GM19467 (cell line): ENCODE data around the gene RCOR3.
A peak's percentile ranks its signal among the peaks of the same experiment; 100 is the strongest.

ENCODE experiments used
- ATAC-seq: cut with Tn5 transposase; IDR thresholded peaks from one replicate; pipeline ENCODE4 v1.9.1; 2021; ENCODE audit warnings: mild to moderate bottlenecking, moderate library complexity; ENCODE audit not compliant: unreplicated experiment

The RCOR3 gene

DNA sequence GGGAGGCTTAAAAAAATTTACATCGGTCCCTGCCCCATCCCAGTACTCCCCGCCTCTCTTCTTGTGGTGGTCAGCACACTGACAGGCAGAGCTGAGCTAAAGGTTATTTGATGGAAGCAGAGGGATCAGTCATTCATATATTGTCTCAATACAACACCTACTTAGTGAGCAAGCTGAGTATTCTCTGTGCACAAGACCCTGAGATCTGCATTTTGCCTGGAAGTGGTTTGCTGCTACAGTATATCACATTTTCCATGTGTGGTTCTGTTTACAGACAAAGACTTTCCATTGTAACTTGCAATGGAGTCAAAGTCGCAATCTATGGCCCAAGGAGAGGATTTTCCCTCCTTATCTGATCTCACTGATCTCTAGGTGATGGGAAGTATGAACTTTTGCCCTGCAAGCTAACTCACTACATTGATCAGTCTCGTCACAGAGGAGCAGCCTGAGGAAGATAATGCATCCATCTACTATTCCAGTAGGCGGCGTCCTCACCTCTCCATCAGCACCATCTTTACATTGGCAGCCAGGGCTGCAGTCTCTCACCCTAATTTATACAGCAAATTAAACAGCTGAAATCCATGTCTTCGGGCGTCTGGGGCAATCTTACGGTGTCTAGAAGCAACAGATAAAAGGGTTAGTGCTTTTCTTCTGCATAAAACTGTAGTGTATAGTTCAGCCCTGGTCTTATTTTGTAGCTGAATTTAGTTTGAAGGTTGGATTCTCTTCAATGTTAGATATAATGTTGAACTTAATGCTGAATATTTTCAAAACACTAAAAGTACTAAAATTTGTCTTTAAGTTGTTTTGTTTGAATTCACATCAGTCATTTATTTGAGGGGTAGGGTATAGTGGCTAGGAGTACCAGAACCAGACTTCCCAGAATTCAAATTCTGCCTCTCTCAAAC, 64.2 kb downstream of the RCOR3 start:
- ATAC-seq, result peak; percentile 52

DNA sequence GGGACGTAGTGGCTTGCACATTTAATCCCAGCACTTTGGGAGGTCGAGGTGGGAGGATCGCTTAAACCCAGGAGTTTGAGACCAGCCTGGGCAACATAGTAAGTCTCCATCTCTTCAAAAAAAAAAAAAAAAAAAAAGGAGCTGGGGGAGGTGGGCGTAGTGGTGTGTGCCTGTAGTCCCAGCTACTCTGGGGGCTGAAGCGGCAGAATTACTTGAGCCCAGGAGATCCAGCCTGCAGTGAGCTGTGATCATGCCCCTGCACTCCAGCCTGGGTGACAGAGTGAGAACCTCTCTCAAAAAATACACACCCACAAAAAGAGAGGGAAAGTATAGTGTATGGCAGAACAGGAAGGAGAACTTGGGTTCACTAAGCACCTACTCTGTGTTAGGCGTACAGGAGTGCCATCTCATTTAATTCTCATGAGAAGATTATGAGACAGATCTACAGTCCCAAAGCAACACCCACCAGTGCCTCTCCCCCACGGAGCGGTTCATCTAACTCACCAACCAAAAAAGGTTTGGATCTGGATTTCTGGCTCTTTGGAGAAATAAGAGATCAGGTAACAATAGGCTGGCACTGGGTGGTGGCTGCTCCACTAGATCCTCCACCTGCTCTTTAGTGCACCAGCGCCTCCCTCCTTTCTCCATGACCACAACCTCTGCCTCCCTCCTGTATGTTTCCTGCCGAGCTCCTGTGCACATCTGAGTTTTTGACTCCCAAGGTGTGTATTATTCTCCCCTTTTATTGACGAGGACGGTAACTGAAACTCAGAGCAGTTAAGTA, 66.0 kb downstream of the RCOR3 start:
- no peak for ATAC-seq

DNA sequence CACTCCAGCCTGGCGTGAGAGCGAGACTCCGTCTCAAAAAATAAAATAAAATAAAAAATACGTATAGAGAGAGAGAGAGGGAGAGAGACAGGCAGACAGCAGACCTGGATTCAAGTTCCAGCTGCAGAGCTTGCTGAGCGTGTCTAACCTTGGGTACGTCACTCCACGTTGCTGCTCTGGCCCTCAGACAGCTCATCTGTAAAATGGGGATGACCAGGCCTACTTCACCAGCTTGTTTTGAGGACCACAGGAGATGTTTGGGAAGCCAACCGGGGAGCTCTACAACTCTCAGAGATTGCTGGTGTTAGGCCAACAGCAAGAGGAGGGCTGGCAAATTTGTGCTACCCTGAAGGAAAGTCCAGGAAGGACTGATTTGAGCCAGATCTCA, 67.0 kb downstream of the RCOR3 start:
- no peak for ATAC-seq

DNA sequence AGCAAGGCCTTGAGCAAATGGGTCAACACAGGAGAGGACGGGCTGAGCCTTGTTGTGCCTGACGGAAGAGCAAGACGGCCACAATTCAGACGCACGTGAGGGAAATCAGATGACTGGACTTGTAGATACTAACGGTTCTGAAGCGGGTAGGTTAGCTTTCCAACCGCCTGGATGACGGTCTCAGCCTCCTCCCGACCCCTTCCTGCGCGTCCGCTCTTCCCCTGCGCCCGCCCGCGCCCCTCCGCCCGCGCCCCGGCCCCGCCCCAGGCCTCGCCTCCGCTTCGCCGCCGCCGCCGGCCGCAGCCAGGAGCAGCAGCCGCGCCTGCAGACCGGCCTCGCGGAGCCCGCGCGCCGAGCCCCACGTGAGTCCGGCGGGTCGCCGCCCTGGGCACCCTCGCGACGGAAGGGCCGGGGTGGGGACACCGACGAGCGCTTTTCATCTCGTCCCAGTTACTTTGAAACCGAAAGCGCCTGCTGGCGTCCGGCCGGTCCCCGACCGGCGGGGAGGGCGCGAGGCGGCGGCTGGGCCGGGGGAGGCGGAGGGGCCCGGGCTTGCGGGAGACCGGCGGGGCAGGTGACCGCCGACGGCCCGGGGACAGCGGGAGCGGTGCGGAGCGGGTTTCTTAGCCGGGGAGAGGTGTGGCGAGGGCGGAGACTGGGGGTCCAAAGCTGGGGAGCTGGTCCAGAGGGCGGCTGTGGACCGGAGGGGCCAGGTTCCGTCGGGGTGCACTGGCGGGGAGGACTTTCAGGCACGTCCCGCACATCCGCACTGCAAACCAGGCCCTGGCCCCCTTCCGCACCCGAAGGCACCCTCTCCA, 67.6 kb downstream of the RCOR3 start, which contains the start of gene TRAF5:
Gene TRAF5, plus strand, starts transcription at position 306 of the 818 bp plus-strand sequence. CDS start 26,407 bp downstream, outside the sequence.
- peak; percentile 33 for ATAC-seq

DNA sequence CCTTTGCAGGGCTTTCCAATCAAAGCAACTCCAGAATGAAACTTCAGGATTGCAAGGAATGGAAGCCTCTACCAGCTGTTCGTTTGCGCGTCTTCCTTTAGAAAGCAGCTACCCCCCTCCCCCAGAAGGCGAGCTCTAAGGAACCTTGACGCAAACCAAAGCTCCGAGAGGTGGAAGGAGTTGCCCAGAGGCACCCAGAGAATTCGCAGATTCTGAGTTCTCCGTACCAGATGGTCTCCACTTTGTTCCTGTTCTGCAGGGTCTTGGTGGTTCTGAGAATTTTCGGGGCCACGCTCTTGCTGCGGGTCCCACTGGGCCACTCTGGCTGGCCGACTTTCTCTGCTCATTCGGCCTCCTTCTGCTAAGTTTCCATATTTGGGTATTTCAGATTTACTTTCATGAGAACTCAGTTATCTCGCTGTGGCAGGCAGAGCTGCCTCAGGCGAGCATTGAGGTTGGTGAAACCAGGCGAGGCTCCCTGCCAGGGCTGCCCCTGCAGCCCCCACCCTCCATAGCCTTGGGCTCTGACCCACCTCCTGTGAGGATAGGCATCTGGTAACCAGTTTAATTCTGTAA, 68.3 kb downstream of the RCOR3 start:
- ATAC-seq, result no peak

DNA sequence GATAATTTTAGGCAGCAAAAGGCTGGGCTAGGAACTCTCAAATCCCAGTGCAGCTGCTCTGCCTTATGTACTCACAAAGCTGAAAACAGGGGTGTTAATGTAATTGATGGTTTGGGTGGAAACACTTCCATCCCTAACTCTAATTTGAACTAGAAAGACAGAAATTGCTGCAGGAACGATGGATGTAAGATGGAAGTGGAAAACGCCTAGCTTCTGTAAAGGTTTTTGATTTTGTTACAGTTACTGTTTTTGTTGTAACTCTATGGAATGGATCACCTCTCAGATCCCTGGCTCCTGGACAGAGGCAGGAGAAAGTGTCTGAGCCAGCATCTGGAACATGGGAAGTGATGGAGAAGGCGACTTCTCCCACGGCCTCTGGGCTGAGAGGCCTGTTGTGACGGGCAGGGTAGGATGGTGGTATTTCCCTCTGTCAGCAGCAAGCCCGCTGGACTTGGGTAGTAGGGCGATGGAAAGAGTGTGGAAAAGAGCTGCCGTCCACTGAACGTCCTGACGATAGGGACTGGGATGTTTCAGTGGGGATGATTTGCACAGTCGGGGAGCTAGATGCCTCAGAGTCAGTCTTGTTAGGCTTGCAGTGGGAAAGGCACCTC, 69.0 kb downstream of the RCOR3 start:
- ATAC-seq, result no peak

DNA sequence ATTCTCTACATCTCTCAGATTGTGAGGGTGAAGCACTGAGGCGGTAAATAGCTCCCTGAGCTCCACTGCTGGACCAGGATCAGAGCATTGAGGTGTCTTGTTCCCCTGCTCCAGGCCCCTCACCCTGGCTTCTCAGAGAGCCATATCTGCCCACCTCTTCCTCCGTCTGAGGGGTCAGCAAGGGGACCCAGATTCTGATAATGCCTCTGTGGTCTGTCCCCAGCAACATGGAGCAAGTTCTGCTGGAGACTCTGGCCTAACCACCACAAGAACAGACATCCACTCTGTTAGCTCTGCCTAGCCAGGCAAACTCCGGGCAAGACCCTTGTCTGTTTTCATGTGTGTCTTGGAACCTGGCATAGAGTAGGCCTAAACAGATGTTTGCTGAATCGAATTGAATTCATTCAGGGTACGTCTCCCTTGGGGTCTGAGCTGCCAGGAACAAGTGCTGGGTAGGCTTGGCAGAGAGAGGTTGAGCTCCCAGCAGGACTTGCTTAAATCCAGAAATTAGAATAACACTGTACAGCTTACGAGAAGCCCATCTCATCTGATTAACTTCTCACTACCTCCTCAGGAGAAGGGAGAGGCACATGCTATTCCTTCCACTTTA, 69.8 kb downstream of the RCOR3 start:
- no peak for ATAC-seq

DNA sequence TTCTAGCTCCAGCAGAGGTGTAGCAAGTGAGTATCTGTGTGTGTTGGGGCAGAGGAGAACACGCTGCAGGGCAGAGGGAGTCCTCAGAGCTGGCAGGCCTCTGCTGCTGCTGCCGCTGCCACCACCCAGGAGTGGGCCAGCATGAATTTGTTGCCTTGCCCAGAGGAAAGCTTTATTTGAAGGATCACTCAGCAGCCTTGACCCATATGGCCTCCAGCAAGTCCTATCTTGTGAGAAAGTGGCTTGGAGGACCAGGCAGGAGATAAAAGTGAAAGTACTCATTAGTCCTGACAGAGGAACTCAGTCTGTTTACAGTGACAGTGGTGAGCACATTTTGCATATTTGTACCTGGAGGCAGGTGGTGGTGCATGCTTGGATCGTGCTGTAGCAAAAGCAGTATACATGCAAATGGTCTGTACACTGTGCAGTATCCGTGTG, 70.6 kb downstream of the RCOR3 start:
- ATAC-seq, result peak; percentile 45

DNA sequence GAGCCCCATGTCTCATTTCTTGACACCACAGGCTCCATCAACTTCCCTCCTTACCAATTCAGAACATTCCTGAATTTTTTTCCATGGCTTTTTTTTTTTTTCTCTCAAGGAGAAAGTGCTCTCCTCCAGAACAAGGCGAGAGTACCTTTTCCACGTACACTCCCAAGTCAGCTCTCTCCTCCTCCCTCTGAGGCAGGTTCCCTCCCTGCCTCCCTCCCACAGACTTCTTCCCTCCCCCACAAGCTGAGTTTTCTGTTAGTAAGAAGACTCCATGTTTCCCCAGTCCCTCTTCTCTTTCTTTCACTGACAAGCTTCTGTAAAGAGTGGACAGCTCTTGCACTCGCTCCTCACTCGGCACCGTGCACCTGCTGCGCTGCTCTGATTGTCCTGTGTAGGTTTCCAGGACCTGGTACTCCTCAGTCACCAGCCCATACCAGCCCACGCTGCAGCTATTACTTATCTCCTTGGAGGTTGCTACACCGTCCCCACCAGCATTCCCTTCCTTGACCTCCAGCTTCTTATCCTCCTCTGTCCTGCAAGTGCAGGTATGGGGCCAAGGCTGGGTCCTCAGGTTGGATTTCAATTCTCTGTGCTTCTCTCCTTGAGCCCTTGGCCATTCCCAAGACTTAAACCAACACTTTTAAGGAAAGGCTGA, 71.2 kb downstream of the RCOR3 start:
- no peak for ATAC-seq

DNA sequence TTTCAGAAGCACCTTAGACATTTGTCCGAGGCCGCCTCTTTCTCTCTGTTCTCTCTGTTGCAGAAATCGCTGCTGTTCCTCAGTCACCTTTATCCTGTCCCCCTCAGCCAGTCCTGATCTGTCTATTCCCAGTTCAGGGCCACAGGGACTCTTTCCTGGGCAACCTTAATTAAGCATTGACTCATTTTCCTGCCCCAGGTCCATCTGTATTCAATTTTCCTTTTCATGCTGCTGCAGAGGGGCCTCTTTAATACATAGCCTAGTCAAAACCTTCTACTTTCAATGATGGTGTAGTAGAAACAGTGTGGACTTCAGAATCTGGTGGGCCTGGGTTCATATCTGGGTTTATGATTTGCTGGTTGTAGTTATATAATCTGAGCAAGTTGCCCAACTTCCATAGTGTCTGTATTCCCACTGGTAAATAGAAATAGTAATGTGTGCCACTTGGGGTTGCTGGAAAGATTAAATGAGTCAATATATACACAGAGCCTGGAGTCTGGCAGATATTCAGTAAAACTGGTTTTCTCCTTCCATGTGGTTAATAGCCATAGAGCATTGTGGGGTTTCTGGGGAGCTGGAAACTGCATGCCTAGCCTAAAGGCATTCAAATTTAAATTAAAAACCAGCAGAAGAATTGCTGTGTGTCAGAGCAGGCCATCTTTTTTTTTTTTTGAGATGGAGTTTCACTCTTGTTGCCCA, 72.0 kb downstream of the RCOR3 start:
- ATAC-seq, result no peak

DNA sequence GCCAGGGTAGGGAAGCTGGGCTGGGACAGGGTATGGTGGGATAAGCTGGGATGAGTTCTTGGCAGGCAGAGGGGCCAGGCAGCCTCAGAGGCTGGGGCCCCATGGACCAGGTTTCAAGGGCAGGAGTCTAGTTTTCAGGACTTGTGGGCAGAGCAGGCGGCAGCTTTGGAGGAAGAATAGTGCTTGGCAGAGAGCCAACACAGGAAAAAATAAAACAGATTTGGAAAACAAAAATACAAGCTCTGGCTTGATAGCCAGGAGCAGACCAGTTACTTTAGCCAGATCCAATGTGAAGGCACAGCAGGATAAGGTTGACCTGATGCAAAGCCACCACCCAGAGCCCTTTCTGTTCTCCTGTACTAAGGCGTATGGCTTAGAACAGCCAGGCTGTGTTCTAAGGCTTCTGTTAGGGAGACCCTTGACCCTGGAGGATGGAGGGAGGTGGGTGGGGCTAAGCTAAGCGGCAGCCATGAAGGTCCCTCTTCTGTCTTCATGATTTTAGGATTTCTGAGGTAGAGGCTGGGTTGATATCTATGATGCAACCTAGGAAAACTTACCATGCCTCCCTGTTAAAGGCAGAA, 73.0 kb downstream of the RCOR3 start:
- ATAC-seq, result no peak

DNA sequence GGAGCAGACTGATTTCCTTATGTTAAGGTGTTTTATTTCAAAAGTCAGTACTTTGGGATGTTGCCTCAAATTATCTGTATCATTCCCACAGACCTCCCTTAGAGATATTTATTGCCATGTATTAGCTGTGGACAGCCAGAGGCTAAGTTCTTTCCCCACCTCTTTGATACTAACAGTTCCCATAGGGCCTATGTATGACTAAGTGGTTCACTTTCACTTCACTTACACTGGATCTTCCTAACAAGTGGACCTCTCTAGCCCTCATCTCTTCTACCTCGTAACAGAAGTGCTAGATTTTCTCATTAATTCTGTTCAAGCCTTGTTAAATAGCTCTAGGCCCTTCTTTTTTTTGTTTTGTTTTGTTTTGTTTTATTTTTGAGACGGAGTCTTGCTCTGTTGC, 73.7 kb downstream of the RCOR3 start:
- ATAC-seq, result no peak

DNA sequence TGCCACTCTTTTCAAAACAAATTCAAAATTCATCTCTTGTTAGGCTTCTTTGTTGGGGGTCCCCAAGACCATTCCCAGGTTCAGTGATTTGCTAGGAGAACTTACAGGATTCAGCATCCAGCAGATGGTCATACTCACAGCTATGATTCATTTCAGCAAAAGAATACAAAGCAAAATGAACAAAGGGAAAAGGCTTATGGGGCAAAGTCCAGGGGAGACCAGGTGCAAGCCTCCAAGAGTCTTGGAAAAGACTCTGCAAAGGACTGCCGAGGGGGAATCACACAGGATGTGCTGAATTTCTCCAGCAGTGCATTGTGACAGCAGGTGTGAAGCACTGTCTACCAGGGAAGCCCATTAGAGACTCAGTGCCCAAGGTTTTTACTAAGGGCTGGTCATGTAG, 74.7 kb downstream of the RCOR3 start:
- ATAC-seq, result no peak

DNA sequence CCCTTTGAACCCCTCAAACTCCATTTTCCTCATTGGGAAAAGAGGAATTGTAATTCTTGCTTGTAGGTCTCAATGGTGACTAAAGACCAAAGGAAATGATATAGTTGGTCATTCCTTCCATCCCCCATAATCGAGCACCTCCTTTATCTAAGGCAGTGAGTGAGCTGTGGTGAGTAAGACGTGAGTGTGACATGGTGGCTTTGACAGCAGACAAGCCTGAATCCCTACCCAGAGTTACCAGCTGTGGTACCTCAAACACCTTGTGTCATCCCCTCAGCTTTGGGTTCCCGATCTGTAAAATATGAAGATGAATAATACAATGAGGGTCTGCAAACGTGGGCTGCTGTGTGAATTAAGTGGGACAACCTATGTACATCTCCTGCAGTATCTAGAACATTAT, 75.8 kb downstream of the RCOR3 start:
- ATAC-seq, result no peak

DNA sequence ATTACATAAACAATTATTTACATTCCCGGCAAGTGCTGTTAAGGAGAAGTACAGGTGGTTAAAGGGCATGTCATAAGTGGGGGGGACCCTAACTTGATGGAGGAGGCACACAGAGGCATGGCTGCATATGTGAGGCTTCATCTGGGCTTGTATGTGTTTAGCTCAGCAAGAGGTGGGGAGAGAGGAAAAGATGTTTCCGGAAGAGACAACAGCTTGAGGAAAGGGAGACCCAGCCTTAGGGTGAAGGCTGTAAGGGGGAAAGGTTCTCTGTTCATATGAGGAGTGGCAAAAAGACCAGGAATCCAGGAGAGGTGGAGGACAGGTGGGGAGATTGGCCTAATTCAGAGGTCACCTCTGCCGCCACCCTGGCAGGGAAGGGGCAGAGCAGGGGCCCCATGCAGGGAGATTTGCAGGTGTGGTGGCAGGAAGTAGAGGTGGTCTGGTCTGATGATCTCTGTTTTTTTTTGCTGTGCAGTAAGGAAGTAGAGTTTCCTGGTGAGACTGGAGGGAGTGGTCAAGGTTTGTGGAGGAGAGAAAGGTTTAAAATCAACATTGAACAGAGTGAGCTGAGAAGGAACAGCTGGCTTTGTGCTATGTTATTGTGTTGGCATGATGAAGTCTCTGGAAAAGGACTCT, 76.5 kb downstream of the RCOR3 start:
- peak; percentile 91 for ATAC-seq

DNA sequence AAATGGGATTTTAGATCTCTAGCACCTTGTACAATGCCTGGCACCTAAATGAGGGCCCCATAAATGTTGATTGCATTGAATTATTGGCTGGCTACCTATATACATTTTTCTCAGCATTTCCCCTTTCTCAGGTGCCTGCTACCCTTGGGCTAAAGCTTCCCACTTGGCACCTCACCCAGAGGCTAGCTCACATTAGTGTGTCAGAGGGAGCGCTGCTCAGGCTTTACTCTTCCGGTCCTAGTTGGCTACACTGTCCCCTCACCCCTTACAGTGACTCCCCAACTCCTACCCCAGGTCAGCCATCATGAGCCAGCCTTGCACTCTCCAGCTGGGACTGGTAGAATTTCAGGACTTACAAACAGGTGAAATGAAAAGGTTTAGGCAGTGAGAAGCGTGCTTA, 77.0 kb downstream of the RCOR3 start:
- ATAC-seq, result peak; percentile 29

DNA sequence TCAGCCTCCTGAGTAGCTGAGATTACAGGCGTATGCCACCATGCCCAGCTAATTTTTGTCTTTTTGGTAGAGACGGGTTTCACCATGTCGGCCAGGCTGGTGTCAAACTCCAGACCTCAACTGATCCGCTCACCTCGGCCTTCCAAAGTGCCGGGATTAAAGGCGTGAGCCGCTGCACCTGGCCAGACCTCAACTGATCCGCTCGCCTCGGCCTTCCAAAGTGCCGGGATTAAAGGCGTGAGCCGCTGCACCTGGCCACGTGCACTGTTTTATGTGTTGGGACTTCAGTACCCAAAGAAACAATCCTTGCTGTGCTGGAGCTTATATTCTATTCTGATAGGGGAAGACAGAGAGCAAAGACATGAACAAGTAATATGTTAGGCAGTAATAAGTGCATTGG, 77.6 kb downstream of the RCOR3 start:
- ATAC-seq, result no peak
